GM18498 (cell line): ENCODE results near the gene INKA1.
"Not testable (repeated sequence)": the region's sequence is repeated elsewhere in the genome, so short reads cannot be mapped to it uniquely, and the experiment has no call there.

Experiments used
- ATAC-seq: cut with Tn5 transposase; IDR thresholded peaks from one replicate; pipeline ENCODE4 v1.9.1; 2021; ENCODE audit warnings: mild to moderate bottlenecking, moderate library complexity; ENCODE audit not compliant: unreplicated experiment

The INKA1 gene

GRCh38 chr3:49807431-49808114 is 4.5 kb downstream of the INKA1 start:
- ATAC-seq = no peak

- ATAC-seq = no peak
Observed at GRCh38 chr3:49812916-49813496, 9.9 kb downstream of the INKA1 start.

- peak; percentile 64 for ATAC-seq
Observed at GRCh38 chr3:49813497-49814174, 10.6 kb downstream of the INKA1 start, which contains the start of gene UBA7. TSS of gene UBA7 (minus strand) at chr3:49813953. CDS start at chr3:49813787, 166 bp downstream.

- ATAC-seq = not testable (repeated sequence)
Observed at GRCh38 chr3:49823131-49823530, 20.1 kb downstream of the INKA1 start.

GRCh38 chr3:49826016-49826415 is 23.0 kb downstream of the INKA1 start:
- no peak for ATAC-seq

GRCh38 chr3:49831341-49831740 is 28.3 kb downstream of the INKA1 start:
- ATAC-seq = no peak

- ATAC-seq = no peak
Observed at GRCh38 chr3:49839193-49839809, 36.2 kb downstream of the INKA1 start.

- ATAC-seq = no peak
Observed at GRCh38 chr3:49840388-49840787, 37.3 kb downstream of the INKA1 start.

- ATAC-seq = no peak
Observed at GRCh38 chr3:49841126-49841696, 38.1 kb downstream of the INKA1 start.

- ATAC-seq = no peak
Observed at GRCh38 chr3:49841806-49842205, 38.7 kb downstream of the INKA1 start.

GRCh38 chr3:49842843-49843517 is 39.9 kb downstream of the INKA1 start:
- ATAC-seq = no peak

- ATAC-seq = no peak
Observed at GRCh38 chr3:49844464-49845183, 41.6 kb downstream of the INKA1 start.

- ATAC-seq = no peak
Observed at GRCh38 chr3:49845694-49846093, 42.6 kb downstream of the INKA1 start.
